ENCODE measurements around the gene DENND1B.

DENND1B gene

DNA sequence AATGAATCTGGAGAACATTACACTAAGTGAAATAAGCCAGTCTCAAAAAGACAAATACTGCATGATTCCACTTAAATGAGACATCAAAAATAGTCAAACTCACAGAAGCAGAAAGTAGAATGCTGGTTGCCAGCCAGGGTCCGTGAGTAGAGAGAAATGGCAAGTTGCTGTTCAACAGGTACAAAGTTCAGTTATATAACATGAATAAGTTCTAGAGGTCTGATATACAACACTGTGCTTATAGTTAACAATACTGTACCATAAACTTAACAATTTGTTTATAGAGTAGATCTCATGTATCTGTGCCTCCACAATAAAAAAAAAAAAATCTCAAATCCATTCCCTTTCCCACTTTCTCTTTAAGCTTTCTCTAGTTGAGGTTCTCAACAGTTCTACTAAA lies 83.5 kb downstream of the DENND1B start:
- no peak overlapping the region for H3K9ac ChIP-seq (ENCODE audit: low read length)
- H3K4me1 ChIP-seq (ENCODE audit: control insufficient read depth, insufficient read depth, low read length), result no peaks in the 10 kb centered on the region
- H3K27me3 ChIP-seq (ENCODE audit: control insufficient read depth, insufficient read depth, low read length), result no peaks in the 10 kb centered on the region
- H3K4me3 ChIP-seq (ENCODE audit: low read length), result no peak overlapping the region
- no peaks in the 10 kb centered on the region for H3K9me3 ChIP-seq (ENCODE audit: control insufficient read depth, low read length)
- H3K36me3 ChIP-seq (ENCODE audit: control insufficient read depth, insufficient read depth, low read length), result no peaks in the 10 kb centered on the region

DNA sequence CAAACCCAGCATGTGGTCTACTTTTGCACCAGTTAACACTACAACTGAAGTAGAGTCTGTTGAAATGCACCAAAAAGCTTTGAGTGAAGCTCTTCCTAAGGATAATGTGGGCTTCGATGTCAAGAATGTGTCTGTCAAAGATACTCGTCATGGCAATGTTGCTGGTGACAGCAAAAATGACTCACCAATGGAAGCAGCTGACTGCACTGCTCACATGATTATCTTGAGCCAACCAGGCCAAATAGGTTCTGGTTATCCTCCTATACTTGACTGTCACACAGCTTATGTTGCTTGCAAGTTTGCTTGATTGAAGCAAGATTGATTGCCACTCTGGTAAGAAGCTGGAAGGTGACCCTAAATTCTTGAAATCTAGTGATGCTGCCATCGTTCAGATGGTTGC lies 85.2 kb downstream of the DENND1B start:
- Histone ChIP-seq H3K4me1 (ENCODE audit: control insufficient read depth, insufficient read depth, low read length) (no peaks in the 10 kb centered on the region), H3K36me3 (ENCODE audit: control insufficient read depth, insufficient read depth, low read length) (no peaks in the 10 kb centered on the region), H3K27me3 (ENCODE audit: control insufficient read depth, insufficient read depth, low read length) (no peaks in the 10 kb centered on the region), H3K9ac (ENCODE audit: low read length) (no peak overlapping the region), H3K9me3 (ENCODE audit: control insufficient read depth, low read length) (no peaks in the 10 kb centered on the region), H3K4me3 (ENCODE audit: low read length) (no peak overlapping the region)

DNA sequence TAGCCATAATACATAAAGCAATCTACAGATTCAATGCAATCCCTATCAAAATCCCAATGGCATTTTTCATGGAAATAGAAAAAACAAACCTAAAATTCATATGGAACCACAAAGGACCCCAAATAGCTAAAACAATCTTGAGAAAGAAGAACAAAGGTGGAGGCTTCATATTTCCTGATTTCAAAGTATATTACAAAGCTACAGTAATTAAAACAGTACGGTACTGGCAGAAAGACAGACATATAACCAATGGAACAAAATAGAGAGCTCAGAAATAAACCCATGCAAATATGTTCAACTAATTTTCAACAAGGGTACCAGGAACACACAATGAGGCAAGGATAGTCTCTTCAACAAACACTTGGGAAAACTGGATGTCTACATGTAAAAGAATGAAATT lies 87.0 kb downstream of the DENND1B start:
- H3K27me3 ChIP-seq (ENCODE audit: control insufficient read depth, insufficient read depth, low read length), result no peaks in the 10 kb centered on the region
- H3K36me3 ChIP-seq (ENCODE audit: control insufficient read depth, insufficient read depth, low read length), result no peaks in the 10 kb centered on the region
- H3K4me3 ChIP-seq (ENCODE audit: low read length), result no peak overlapping the region
- no peak overlapping the region for H3K9ac ChIP-seq (ENCODE audit: low read length)
- H3K9me3 ChIP-seq (ENCODE audit: control insufficient read depth, low read length), result no peaks in the 10 kb centered on the region
- no peaks in the 10 kb centered on the region for H3K4me1 ChIP-seq (ENCODE audit: control insufficient read depth, insufficient read depth, low read length)

DNA sequence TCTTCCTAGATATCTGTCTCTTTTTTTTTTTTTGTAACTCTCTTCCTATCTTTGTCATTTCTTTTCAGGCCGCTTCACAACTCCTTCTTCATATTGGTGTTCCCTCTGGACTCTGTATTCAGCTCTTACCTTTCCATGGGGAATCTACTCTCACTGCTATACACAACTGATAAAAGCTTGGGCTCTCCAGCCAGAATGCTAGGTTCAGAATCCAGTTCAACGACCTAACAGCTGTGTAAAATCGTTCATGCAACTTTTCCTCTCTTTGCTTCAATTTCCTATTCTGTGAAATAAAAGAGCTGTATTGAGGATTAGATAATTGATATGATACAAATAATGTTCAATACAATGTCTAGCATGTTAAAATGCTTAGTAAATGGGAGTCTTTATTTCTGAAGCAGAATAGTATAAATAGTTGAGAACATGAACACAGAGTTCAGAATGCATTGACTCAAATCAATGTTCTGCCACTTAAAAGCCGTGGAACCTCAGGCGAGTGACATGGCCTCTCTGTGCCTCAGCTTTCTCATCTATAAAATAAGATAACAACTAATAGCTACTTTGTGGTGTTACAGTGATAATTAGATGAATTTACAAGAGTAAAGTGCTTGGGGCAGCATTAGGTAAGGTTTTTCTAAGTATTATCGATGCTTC lies 88.5 kb downstream of the DENND1B start:
- no peaks in the 10 kb centered on the region for H3K27me3 ChIP-seq (ENCODE audit: control insufficient read depth, insufficient read depth, low read length)

DNA sequence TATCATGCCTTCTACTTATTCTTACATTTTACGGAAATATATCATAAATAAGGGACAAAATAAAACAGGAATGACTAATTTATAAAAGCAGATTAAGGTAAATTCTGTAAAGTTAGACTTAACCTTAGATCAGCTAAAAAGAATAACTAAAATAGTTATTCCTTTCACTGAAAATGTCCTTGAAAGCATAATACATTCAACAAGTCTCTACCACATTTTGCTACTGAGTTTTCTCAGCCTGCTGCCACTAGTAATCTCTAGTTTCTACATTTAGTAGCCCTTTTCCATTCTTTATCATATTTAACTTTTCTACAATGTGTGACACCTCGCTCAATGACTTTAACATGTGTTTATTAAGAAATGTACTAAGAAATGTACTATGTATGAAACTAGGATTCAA lies 89.0 kb downstream of the DENND1B start:
- Histone ChIP-seq H3K4me3 (ENCODE audit: low read length) (no peak overlapping the region), H3K9ac (ENCODE audit: low read length) (no peak overlapping the region), H3K27me3 (ENCODE audit: control insufficient read depth, insufficient read depth, low read length) (no peaks in the 10 kb centered on the region), H3K4me1 (ENCODE audit: control insufficient read depth, insufficient read depth, low read length) (no peaks in the 10 kb centered on the region), H3K36me3 (ENCODE audit: control insufficient read depth, insufficient read depth, low read length) (no peaks in the 10 kb centered on the region), H3K9me3 (ENCODE audit: control insufficient read depth, low read length) (no peaks in the 10 kb centered on the region)

More for the DNA sequence above, 88.5 kb downstream of the DENND1B start:
- no peaks in the 10 kb centered on the region for H3K4me1 ChIP-seq (ENCODE audit: control insufficient read depth, insufficient read depth, low read length)
- H3K4me3 ChIP-seq (ENCODE audit: low read length), result no peak overlapping the region
- H3K9me3 ChIP-seq (ENCODE audit: control insufficient read depth, low read length), result no peaks in the 10 kb centered on the region
- no peaks in the 10 kb centered on the region for H3K36me3 ChIP-seq (ENCODE audit: control insufficient read depth, insufficient read depth, low read length)
- H3K9ac ChIP-seq (ENCODE audit: low read length), result no peak overlapping the region

DNA sequence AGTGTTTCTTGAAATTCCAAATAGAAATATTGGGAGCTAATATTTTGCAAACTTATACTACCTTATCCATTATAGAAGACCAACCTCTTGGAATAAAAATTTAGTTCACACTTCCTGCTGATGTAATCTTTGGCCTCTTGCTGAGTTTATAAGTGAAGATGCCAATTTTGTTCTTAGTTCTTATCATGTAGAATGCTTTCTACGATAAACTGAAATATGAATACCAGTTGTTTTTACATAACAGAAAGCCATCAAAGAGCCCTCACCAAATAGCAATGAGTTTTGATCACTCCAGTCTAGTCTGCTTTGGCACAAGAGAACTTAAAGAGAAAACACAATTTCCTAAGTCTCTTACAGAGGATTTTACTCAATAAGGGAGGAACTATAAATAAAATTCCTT lies 89.5 kb downstream of the DENND1B start:
- Histone ChIP-seq H3K27me3 (ENCODE audit: control insufficient read depth, insufficient read depth, low read length) (no peaks in the 10 kb centered on the region), H3K9me3 (ENCODE audit: control insufficient read depth, low read length) (no peaks in the 10 kb centered on the region), H3K9ac (ENCODE audit: low read length) (no peak overlapping the region), H3K4me3 (ENCODE audit: low read length) (no peak overlapping the region), H3K36me3 (ENCODE audit: control insufficient read depth, insufficient read depth, low read length) (no peaks in the 10 kb centered on the region), H3K4me1 (ENCODE audit: control insufficient read depth, insufficient read depth, low read length) (no peaks in the 10 kb centered on the region)

DNA sequence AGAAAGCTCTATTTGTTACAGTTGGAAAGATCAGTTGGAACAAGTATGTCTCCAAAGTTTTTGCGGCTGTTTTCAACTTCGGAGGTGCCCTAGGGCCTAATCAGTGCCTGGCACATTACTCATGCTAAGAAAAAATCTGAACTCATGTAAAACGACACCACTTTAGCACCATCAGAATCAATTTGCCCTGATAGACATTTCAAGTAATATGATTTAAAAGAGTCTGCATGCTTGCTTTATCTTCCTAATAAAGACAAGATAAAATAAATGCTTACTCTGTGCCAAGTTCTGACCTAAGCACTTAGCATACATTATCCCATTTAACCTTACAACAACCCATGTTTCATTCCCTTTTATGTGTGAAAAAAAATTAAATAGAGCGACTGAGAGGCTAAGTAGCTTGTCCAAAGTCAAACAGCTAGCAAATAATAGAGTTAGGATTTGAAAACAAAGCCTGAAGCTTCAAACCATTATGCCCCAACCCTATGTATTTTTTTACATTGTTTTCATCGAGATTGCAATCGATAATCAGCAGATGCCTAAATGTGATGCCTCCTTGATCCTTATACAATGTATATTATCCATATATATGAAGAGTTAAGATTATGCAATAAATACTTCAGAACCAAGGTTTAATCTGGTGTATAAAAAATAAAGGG lies 91.3 kb downstream of the DENND1B start:
- Histone ChIP-seq H3K27me3 (ENCODE audit: control insufficient read depth, insufficient read depth, low read length) (no peaks in the 10 kb centered on the region), H3K4me3 (ENCODE audit: low read length) (no peak overlapping the region), H3K36me3 (ENCODE audit: control insufficient read depth, insufficient read depth, low read length) (no peaks in the 10 kb centered on the region), H3K9me3 (ENCODE audit: control insufficient read depth, low read length) (no peaks in the 10 kb centered on the region), H3K9ac (ENCODE audit: low read length) (no peak overlapping the region), H3K4me1 (ENCODE audit: control insufficient read depth, insufficient read depth, low read length) (no peaks in the 10 kb centered on the region)

DNA sequence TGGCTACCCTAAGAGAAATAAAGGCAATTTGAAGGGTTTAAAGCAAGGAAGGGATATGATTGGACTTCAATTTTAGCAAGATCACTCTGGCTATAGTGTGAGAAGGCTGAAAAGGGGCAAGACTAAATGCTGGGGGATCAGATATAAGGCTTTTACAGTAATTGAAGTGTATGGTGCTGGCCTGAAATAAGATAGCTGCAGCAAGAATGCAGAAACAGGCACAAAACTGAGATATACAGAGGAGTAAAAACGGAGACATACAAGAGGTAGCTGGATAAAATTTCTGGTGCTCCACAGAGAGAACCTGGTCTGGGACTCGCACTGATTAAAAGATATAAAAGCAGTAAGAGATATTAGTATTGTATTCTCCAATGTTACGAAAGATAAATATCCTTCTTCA lies 92.0 kb downstream of the DENND1B start:
- Histone ChIP-seq H3K9me3 (ENCODE audit: control insufficient read depth, low read length) (no peaks in the 10 kb centered on the region), H3K27me3 (ENCODE audit: control insufficient read depth, insufficient read depth, low read length) (no peaks in the 10 kb centered on the region), H3K4me1 (ENCODE audit: control insufficient read depth, insufficient read depth, low read length) (no peaks in the 10 kb centered on the region), H3K9ac (ENCODE audit: low read length) (no peak overlapping the region), H3K36me3 (ENCODE audit: control insufficient read depth, insufficient read depth, low read length) (no peaks in the 10 kb centered on the region), H3K4me3 (ENCODE audit: low read length) (no peak overlapping the region)

DNA sequence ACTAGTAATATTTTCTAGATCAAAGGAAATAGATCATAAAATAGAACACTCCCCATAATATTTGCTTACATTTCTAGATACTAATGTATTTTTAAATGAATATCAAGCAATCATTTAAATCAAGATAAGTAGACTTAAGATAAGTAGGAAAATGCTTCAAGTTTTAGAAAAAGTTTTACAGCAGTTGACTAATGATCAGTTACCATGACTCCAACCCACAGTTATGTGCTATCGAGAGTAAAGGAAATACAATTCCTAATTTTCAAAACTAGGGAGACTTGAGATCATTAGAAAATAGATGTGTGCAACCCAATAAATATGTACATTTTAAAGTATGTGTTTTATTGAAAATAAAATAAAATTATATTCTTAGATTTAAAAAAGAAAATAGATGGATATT lies 95.0 kb downstream of the DENND1B start:
- Histone ChIP-seq H3K9me3 (ENCODE audit: control insufficient read depth, low read length) (no peaks in the 10 kb centered on the region), H3K27me3 (ENCODE audit: control insufficient read depth, insufficient read depth, low read length) (no peaks in the 10 kb centered on the region), H3K36me3 (ENCODE audit: control insufficient read depth, insufficient read depth, low read length) (no peaks in the 10 kb centered on the region), H3K4me1 (ENCODE audit: control insufficient read depth, insufficient read depth, low read length) (peaks cover 4% of the 10 kb centered on the region), H3K4me3 (ENCODE audit: low read length) (no peak overlapping the region), H3K9ac (ENCODE audit: low read length) (no peak overlapping the region)

DNA sequence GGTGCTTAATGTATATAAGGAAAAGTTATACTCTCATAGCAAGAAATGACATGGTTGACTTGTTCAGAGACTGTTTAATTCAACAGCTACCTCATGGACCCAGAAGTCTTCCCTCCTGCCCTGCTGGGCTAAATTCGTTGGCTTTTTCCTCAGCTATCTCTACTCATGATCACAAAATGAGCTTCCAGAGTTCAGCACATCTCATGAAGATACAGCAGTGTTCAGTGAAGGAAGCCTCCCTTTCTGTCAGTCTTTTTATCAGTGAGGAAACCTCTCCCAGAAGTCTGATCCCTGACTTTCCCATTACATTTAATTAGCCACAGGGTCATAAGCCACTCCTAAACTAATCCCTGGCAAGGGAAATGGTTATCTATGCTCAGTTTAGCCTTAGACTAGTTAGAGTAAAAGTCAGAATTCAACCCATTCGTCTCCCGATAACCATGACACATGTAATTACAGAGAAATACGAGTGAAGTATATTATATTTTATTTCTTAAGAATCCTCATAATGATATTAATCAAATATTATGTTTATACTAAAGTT lies 97.5 kb downstream of the DENND1B start:
- Histone ChIP-seq H3K9ac (ENCODE audit: low read length) (no peak overlapping the region), H3K36me3 (ENCODE audit: control insufficient read depth, insufficient read depth, low read length) (no peaks in the 10 kb centered on the region), H3K4me3 (ENCODE audit: low read length) (no peak overlapping the region), H3K9me3 (ENCODE audit: control insufficient read depth, low read length) (no peaks in the 10 kb centered on the region), H3K4me1 (ENCODE audit: control insufficient read depth, insufficient read depth, low read length) (peaks cover 4% of the 10 kb centered on the region), H3K27me3 (ENCODE audit: control insufficient read depth, insufficient read depth, low read length) (no peaks in the 10 kb centered on the region)

DNA sequence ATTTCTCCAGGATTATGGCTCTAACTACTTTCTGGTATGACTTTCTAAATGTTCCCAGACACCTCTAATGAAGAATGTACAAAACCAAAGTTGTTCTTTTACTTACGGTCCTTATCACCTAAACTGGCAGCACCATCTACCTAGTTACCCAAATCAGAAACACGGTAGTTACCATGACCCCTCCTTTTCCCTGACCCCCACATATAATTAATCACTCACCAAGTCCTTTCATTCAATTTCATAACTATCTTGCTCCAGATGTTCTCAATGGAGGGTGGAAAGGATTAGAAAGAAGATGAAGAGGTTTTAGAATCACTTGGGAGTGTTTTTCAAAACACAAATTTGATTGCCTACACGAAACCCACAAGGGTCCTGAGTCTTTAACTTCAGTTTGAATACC lies 98.0 kb downstream of the DENND1B start:
- H3K9ac ChIP-seq (ENCODE audit: low read length), result no peak overlapping the region
- no peak overlapping the region for H3K4me3 ChIP-seq (ENCODE audit: low read length)
- H3K9me3 ChIP-seq (ENCODE audit: control insufficient read depth, low read length), result no peaks in the 10 kb centered on the region
- peaks cover 4% of the 10 kb centered on the region for H3K4me1 ChIP-seq (ENCODE audit: control insufficient read depth, insufficient read depth, low read length)
- H3K27me3 ChIP-seq (ENCODE audit: control insufficient read depth, insufficient read depth, low read length), result no peaks in the 10 kb centered on the region
- H3K36me3 ChIP-seq (ENCODE audit: control insufficient read depth, insufficient read depth, low read length), result no peaks in the 10 kb centered on the region

DNA sequence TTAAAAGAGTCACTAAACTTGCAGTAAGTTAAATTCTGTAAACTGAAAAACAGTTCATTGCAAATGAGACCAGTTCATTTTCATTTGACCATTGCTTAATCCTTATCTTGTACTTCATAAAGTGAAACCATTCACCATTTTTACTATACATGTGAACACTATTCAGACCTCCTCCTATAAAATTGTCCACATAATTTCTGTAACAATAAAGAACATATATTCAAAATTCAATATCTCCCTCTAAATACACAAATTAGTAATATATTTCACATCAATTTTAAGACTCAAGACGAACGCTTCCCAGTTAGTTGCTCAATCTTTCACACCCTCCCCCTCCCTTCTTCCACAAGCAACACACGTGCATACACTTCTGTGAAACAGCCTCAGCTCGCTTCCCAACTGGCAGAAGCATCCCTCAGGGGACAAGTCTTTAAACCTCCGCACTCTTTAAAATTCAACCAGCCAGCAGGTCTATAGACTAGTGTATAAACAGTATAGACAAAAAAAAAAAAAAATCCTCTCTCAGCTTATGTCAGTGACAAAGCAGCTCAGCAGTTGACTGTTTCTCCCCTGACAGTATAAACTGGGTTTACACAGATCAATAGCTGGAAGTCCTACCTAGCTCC lies 99.6 kb downstream of the DENND1B start:
- Histone ChIP-seq H3K4me1 (ENCODE audit: control insufficient read depth, insufficient read depth, low read length) (peaks cover 4% of the 10 kb centered on the region), H3K36me3 (ENCODE audit: control insufficient read depth, insufficient read depth, low read length) (no peaks in the 10 kb centered on the region), H3K4me3 (ENCODE audit: low read length) (no peak overlapping the region), H3K9ac (ENCODE audit: low read length) (no peak overlapping the region), H3K27me3 (ENCODE audit: control insufficient read depth, insufficient read depth, low read length) (no peaks in the 10 kb centered on the region), H3K9me3 (ENCODE audit: control insufficient read depth, low read length) (no peaks in the 10 kb centered on the region)

Measured in mucosa of stomach (tissue), 1 donor.